Kidney tubule cell (primary cell): ENCODE results near the gene PTCD2.
"Not testable (repeated sequence)": the region's sequence is repeated elsewhere in the genome, so short reads cannot be mapped to it uniquely, and the experiment has no call there.

ENCODE experiments used
- DNase-seq: peaks from one replicate; pipeline ENCODE4 v3.0.0-alpha.2; 2018; ENCODE audit warnings: low spot score

PTCD2 gene

DNA sequence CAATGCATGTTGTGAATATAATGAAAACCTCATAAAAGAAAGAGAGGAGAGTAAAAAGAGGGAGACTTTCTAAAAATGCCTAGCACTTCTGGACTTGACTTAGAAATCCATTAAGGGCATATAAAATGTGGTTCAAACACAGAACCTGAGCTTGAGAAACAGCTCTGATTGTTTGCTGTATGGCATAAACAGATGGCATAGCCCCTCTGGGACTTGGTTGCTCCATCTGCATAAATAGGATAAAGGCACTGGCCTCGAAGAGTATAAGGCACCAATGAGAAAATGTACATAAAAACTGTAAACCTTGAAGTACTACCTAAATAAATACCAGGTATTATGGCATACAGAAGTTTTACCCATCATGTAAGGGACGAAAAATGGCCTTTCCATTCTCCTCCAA lies 23.9 kb upstream of the PTCD2 start:
- DNase-seq = no peak

DNA sequence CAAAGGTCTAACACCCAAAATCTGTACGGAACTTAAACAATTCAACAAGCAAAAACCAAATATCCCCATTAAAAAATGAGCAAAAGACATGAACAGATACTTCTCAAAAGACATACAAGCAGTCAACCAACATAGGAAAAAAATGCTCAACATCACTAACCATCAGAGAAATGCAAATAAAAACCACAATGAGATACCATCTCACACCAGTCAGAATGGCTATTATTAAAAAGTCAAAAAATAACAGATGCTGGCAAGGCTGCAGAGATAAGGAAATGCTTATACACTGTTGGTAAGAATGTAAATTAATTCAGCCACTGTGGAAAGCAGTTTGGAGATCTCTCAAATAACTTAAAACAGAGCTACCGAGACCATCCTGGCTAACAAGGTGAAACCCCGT lies 22.0 kb upstream of the PTCD2 start:
- not testable (repeated sequence) for DNase-seq

DNA sequence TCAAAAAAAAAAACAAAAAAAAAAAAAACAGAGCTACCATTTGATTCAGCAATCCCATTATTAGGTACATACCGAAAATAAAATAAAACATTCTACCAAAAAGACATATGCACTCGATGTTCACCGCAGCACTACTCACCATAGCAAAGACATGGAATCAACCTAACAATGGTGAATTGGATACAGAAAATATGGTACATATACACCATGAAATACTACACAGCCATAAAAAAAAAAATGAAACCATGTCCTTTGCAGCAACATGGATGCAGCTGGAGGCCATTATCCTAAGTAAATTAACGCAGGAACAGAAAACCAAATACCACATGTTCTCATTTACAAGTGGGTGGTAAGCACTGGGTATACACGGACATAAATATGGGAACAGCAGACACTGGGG lies 21.5 kb upstream of the PTCD2 start:
- DNase-seq = no peak

DNA sequence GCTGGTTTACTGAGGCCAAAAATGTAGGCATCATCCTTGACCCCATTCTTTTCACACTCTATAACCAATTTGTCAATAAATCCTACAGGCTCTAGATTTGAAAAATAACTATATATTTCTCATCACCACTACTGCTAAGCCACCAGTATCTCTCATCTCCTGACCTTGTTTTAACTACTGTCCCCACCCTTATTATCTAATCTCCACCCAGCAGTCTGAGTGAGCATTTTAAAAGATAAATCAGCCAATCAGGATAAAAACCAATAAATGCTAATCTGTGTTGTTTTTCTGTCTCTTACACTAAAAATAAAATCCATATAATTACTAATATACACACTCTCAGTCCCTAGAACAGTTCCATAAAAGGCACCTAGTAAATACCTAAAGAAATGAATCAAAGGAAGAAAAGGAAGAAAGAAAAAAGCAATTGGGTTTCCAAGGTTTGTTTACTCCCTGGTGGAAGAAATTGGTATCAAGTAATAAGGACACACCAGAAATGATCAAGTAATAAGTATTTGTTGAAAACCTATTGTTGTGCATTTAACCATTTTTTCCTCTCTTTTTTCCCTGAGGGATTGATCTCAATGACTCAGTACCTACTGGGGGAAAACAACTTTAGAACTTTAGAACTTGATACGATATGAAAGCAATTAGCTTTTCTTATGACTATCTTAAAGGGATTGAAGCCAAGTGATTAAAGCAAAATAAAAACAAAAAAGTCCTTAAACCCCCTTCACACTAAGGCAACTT lies 19.4 kb upstream of the PTCD2 start:
- DNase-seq = no peak

DNA sequence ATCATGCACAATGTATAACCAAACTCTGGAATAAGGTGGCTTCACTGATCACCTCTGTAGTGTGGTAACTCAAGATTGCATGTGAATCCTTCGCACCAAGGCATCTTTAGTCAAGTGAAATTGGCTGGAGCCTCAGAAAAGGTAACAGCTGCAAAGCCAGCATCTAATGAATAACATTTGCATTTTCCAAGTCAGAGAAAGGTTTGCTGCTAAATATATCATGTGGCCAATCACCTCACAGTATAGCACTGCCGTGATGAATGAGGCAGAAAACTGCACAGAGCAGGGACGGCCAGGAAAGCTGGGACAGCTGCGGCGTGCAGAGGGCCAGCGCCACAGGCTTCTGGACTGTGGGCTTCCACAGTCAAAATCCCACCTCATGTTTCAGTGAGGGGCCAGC lies 18.6 kb upstream of the PTCD2 start:
- no peak for DNase-seq

DNA sequence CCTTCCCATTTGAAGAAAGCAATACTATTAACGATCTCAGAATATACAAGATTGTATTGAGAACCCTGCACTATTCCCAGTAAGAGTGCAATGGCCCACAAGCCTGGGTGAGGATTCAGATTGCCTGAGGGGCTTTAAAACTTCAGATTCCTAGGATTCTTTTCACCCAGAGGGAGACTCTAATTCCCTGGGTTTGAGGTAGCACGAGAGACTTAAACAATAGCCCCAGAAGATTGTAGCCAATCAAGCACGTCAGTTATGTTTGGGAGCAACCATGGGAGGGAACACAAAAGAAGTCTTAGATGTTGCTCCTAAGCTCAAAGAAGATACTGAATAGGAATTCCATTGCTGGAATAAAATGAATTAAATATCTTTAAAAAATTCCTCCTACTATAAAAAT lies 18.0 kb upstream of the PTCD2 start:
- DNase-seq = peak; percentile 11

DNA sequence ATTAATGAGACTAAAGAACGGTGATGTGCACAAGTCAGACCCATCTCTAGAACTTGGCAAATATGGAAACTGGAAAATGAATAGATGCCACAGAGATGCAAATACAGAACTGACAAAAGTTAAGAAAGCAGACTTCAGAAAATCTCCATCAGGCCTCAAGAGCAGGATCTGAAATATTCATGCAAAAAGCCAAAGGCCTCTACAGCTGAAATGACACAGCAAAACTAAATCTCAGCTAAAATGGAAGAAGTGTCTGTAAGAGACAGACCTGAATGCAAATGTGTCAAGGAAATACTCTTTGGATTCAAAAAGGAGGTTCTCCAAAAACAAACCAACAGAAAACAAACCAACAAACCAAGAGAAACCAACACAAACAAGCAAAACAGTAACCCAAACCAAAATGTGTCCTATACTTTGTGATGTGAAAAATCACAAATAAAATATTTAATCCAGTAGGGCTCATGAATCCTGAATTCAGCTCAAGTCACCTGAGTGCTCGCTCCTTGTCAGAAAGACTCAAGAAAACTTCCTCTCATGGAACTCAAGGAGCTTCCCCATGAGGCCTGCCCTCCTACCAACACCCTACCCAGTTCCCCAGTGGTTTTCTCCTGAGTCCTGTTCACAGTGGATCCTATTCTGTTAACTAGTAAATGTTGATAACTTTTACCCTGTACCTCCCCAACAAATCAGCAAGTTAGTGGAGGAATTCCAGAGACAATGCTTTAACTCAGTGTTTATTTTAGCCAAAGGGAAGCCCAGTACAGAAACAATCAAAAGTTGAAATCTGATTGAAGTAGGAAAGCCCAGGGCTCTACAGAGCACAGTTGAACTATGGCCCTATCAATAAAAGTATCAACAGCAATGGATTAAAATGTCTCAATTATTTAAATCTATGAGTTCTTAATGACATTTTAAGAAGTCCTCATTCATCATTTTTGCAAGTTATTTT lies 14.7 kb upstream of the PTCD2 start:
- DNase-seq = no peak

DNA sequence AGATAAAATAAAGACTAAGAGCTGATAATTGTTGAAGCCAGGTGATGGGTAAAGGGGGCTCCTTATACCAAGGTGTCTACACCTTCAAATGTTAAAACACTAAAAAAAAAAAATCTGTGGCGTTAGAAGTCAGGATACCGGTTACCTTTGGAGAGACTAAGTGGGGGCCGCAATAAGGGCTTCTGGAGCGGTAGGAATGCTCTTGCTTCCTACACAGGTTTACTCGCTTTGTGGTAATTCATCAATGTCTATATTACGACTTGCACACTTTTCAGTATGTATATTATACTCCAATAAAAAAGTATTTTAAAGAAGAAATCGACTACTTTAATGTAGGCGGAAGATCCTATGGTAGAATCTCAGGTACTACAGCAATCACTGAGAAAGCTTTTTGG lies 12.6 kb upstream of the PTCD2 start:
- DNase-seq = no peak

DNA sequence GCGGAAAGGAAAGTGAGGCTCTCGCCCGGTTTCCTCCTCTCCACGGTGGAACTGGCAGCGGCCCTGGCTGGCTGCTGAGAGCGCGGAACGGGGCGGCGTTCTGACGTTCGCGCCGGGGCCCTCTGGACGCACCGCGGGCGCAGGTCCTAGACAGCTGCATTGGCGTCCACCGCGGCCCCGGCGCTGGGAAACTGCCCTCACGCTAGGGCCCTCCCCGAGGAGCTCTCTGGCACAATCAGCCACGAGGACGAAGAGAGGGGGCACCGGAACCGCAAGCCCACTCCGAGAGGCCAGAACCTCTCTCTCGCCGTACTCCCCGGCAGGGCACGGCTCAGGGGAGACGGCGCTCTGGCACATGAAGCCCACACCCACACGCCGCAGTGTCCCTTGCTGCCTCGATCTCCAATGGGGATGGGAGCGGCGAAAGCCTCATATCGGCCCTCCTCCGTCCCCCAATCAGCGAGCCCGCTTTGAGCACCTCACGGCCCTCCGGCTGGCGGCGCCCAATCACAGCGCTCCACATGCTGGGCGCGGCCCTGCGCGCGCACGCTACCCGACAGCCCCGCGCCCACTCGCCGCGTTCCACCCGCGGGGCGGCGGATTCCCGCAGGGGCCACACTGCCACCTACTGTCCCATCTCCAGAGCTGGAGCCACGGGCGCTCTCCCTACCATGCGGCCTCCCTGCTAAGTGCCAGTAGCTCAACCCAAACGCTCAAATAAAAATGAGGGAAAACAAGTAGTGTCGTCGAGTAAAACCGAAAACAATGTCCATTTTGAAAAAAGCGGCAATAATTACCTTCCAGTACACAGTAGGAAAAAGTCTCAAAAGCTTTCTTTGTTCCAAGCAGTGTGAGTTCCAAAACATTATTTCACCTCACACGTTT lies 12.0 kb upstream of the PTCD2 start:
- peak; percentile 98 for DNase-seq

DNA sequence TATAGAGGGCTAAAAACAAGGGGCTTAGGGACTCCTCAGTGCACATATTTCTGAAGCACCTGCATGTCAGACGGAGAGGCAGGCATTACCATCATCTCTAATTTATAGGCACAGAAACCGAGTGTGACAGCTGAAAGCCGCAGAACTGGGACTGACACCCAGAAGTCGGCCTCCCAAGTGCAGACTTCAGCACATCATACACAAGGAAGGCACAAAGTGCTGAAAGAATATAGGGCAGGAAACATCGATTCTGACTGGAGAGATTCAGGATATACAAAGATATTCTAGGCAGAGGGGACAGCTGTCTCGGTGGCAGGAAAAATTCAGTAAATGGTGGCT lies 11.4 kb upstream of the PTCD2 start:
- no peak for DNase-seq

DNA sequence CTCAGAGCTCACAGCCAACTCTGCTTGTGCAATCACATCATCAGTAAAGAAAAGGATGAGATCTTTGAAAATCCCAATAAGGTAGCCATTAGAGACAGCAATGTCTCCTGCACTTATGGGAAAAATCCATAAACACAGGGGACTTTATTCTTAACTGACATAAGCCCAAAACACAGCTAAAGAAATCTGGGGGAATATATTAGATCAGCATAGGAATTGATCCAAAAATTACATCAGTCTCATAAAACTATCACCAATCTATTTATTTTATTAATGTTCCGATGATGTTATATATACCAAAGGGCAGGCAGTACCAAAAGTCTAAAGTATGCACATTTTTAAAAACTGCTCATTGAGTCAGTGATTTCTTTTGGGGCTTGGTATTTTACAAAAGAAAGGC lies 7.0 kb upstream of the PTCD2 start:
- no peak for DNase-seq

DNA sequence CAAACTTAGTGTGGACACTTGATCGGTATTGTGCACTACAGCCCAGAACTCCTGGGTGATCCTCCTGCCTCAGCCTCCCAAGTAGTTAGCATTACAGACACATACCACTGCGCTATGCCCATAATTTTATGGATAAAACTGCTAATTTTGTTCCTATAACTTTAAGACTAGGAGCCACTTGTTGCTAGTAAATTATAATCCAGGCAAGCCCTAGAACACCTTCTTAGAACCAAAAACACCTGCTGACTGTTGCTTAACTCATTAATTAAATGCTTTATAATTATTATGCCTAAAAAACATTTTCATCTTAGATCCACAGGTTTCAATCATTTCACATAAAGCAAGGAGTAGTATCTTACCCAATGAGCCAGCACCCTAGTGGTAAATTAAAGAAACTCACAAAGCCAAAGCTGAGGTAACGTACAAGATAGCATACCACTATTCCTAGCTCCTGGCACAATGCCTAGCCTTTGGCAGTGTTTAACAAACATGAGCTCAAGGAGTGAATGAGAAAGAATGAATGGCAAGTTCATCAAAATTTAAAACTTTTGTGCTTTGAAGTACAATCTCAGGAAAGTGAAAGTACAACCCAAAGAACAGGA lies 5.5 kb upstream of the PTCD2 start:
- DNase-seq = peak; percentile 60

DNA sequence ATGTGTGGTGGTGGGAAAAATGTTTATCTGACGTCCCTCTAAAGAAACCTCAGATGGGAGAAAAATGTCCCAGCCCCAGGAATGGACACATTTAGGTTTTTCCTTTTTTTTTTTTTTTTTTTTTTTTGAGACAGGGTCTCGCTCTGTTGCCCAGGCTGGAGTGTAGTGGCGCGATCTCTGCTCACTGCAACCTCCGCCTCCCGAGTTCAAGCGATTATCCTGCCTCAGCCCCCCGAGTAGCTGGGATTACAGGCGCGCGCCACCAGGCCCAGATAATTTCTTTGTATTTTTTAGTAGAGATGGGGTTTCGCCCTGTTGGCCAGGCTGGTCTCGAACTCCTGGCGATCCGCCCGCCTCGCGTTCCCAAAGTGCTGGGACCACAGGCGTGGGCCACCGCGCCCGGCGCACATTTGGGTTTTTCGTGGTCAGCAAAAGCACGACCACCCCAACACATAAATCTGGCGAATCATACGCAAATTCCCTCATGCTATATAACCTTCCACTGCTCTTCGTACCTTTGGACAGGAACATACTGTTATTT lies 668 bp upstream of the PTCD2 start:
- not testable (repeated sequence) for DNase-seq

DNA sequence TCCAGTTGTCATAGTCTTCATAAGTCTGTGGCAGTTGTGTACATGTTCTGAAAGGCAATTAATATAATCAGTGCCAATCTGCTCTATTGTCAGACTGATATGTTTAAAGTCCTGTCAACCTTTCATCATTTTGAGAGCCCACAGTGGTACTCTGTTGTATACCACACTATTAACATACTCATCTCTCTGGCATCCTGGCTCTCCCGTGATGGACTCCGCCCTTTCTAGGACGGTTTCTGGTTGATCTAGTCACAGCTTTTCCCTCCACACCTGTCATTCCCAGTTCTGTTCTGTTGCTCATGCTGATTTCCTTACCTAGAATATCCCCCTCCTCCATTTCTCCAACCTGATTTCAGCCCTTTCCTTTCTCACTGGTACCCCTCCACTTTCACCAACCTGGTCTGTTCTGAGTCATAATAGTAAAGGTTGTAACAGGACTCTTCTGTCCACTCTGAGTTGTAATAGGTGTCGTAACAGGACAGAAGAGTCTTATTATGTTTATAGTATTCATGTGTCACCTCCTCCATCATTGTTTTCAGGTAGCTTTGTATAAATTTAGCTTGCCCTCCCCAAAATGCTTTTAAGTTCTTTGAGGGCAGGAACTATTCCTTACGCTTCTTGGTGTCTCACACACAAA lies 4.1 kb downstream of the PTCD2 start:
- peak; percentile 50 for DNase-seq

DNA sequence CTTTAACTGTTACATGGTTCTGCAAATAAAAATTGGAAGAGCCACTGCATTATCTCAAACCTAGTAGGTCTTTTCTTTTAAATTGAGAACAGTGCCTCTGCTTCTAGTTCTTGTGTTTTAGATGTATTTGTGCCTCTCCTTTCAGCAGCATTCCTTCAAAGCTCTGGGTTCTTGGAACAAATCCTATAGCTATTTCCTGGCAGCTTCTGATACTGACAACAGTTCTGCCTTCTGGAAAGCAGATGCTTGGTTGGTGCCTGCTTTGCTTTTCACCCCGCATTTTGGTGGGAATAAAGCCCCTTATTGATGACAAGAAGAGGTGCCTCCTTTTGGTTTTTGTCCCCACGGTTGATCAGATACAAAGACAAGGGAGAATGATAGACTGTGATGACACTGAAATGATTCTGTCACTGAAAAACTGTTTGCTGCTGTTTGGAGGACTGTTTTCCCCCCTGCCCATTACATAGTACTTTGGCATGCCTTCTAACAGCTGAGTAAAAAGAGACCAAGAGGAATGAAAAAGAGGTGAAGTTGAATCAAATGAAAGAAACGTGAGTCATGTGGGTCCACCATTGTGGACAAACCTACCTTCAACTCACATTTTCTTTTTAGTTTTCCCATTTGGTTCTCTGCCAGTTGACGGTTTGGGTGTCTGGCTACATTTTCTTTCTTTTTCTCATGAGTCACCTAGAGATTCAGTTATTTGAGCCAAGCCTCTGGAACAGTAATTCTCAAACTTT lies 5.6 kb downstream of the PTCD2 start:
- peak; percentile 24 for DNase-seq

DNA sequence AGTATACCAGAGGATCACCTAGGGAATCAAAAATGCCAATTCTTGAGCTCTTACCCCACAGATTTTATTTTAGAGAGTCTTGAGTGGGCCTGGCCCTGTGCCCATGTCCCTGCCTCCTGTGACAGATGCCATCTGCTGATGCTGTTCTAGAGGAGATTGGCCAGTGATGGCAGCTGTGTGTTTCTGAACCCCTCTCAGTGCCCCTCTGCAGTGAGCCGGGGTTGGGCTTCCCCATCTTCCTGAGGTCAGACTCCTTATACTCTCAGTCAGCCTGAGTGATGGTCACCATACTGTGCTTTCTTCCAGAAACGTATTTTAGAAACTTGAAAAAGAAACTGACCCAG lies 6.1 kb downstream of the PTCD2 start:
- no peak for DNase-seq

DNA sequence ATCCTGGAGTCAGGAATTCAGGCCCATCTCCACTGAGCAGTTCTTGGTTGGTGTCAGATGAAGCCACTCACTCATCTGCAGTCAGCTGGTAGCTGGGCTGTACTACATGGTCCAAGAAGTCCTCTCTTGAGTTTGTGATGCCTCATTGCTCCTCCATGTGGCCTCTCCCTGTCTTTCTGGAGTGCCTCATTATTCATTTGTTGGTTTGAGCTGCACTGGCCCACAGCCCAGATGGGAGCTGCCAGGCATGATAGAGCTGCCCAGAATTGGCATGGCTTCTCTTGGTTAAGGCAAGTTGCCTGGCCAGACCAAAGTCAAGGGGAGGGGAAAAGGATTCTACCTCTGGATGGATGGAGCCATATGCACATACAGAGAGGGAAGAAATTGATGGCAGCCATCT lies 8.0 kb downstream of the PTCD2 start:
- peak; percentile 85 for DNase-seq

DNA sequence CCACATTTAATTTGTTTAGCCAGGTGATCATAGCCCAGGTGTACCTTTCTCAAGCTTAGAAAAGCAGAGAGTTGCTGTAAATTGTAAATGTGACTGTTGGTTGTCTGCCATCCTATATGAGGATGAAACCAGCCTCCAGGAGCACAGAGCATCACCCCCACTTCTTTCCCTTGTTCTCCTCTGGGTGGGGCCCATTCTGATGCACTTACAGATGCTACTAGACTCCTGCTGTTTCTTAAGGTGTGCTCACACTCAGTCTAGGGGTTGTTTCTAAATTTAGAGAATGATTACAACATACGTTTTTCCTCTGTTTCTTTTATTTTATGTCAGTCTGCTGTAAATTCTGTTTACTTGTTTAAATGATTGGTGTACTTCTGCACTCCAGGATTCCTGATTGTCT lies 10.5 kb downstream of the PTCD2 start:
- no peak for DNase-seq

DNA sequence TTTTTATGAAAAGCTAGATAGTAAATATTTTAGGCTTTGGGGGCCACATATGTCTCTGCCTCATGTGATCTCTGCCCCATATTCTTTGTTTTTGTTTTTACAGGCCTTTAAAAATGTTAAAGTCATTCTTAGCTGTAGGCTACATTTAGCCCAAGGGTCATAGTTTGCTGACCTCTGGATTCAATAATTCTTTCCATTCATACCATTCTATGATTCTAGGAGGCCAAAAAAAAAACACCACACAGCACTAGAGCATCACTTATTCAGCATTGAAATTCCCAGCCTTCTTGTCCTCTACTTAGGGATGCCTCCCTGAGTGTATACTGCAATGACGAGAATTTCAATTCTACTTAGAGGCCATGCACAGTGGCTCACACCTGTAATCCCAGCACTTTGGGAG lies 17.0 kb downstream of the PTCD2 start:
- DNase-seq = no peak

DNA sequence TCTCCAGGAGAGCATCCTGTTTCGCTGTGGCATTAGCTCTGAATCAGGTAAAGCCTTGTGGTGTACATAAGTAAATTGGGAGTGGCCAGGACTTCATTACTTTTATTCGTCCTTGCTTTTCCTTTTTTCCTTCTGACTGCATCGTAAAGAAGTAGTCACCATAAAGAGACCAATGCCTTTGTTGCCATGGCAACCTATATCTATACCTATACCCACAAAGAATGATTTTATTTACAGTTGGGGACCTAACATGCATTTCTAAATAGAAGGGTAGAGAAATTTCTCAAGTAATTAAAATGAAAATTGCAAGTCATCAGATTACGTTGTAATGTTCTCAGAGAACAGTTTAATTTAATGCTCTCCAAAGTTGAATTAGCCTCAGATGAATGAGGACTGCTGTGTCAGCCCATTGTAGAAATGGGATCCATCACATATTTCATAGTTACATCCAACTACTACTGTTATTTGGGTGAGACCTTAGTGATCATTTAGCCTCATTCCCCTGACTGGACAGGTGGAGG lies 18.6 kb downstream of the PTCD2 start:
- DNase-seq = no peak
